IMR-90 (cell line): Measurements from ENCODE around the gene GRAMD2A. TPM values are rescaled to one million over a fixed set of nuclear protein-coding genes. Genes with fewer than 3 reads are reported as not detected.

Source experiments
- ATAC-seq: fragments of 200-7000 bp; cut with Tn5 transposase; 2 replicates; pipeline ENCODE4 v1.9.1; 2020; ENCODE audit warnings: low read depth, mild to moderate bottlenecking, moderate library complexity
- BruUV-seq: library from RNA; stranded (reverse); fragments of 400-500 nt; replicated peaks from 2 replicates; lab custom pipeline; 2021; lab: Mats Ljungman, UMichigan
- CTCF ChIA-PET: fragments of 300-600 bp; formaldehyde crosslinking; extraction: SDS; loops from one replicate; lab custom pipeline; 2021; ENCODE audit warnings: antibody characterized with exemption; lab: Yijun Ruan, JAX
- POLR2A ChIA-PET: fragments of 300-600 bp; sonication (Branson Sonifier 250); formaldehyde crosslinking; loops from one replicate; lab custom pipeline; 2022; ENCODE audit warnings: antibody characterized with exemption; ENCODE audit not compliant: unreplicated experiment; lab: Charles Lee
- DNase-seq: peaks from one replicate; pipeline ENCODE4 v3.0.0; 2013
- H2AFZ ChIP-seq: replicated peaks from 2 replicates; pipeline ENCODE3; 2013; ENCODE audit warnings: low read length, mild to moderate bottlenecking; ENCODE audit not compliant: poor library complexity
- H2AK5ac ChIP-seq: 2 replicates; pipeline ENCODE4 v1.6.1; 2013; ENCODE audit warnings: low read depth, low read length, inconsistent platforms
- H2AK9ac ChIP-seq: replicated peaks from 2 replicates; pipeline ENCODE3; 2013; ENCODE audit warnings: mild to moderate bottlenecking, low read depth, low read length, moderate library complexity; ENCODE audit not compliant: poor library complexity
- H2BK120ac ChIP-seq: 2 replicates; pipeline ENCODE4 v1.6.1; 2013; ENCODE audit warnings: low read depth, low read length, inconsistent platforms
- H2BK15ac ChIP-seq: 3 replicates; pipeline ENCODE4 v1.6.1; 2013; ENCODE audit warnings: low read depth, low read length, inconsistent platforms
- H2BK20ac ChIP-seq: 2 replicates; pipeline ENCODE4 v1.6.1; 2013; ENCODE audit warnings: low read depth, mild to moderate bottlenecking, inconsistent platforms, low read length, moderate library complexity
- H2BK5ac ChIP-seq: 2 replicates; pipeline ENCODE4 v1.6.1; 2013; ENCODE audit warnings: mild to moderate bottlenecking, low read depth, low read length, inconsistent platforms; ENCODE audit not compliant: poor library complexity, severe bottlenecking
- H3K14ac ChIP-seq: replicated peaks from 2 replicates; pipeline ENCODE4 v1.6.1; 2013; ENCODE audit warnings: low read depth, low read length, inconsistent platforms
- H3K18ac ChIP-seq: 2 replicates; pipeline ENCODE4 v1.6.1; 2013; ENCODE audit warnings: low read depth, low read length, control low read depth
- H3K23ac ChIP-seq: 2 replicates; pipeline ENCODE4 v1.6.1; 2013; ENCODE audit warnings: low read depth, low read length, inconsistent platforms
- H3K27ac ChIP-seq: 2 replicates; pipeline ENCODE4 v1.5.1; 2013; ENCODE audit warnings: mild to moderate bottlenecking, control low read depth, low read length; ENCODE audit not compliant: insufficient read depth
- H3K27me3 ChIP-seq: 2 replicates; pipeline ENCODE4 v1.6.1; 2013; ENCODE audit warnings: low read length; ENCODE audit not compliant: control insufficient read depth, insufficient read depth
- H3K36me3 ChIP-seq: 2 replicates; pipeline ENCODE4 v1.6.1; 2013; ENCODE audit warnings: low read length, mixed read lengths; ENCODE audit not compliant: control insufficient read depth, insufficient read depth
- H3K4ac ChIP-seq: 2 replicates; pipeline ENCODE4 v1.6.1; 2013; ENCODE audit warnings: low read depth, low read length, inconsistent platforms
- H3K4me1 ChIP-seq: 2 replicates; pipeline ENCODE4 v1.6.1; 2013; ENCODE audit warnings: low read length, mixed read lengths; ENCODE audit not compliant: control insufficient read depth, insufficient read depth
- H3K4me2 ChIP-seq: 2 replicates; pipeline ENCODE4 v1.6.1; 2013; ENCODE audit warnings: low read depth, mild to moderate bottlenecking, control low read depth, low read length, moderate library complexity
- H3K4me3 ChIP-seq: 2 replicates; pipeline ENCODE4 v1.5.1; 2013; ENCODE audit warnings: low read depth, mild to moderate bottlenecking, control low read depth, low read length, moderate library complexity; ENCODE audit not compliant: insufficient read depth
- H3K56ac ChIP-seq: 2 replicates; pipeline ENCODE4 v1.6.1; 2013; ENCODE audit warnings: low read length, inconsistent platforms; ENCODE audit not compliant: insufficient read depth; ENCODE audit errors: extremely low read depth
- H3K79me1 ChIP-seq, 2 experiments: 2 replicates each; pipeline ENCODE4 v1.6.1; 2013; ENCODE audit warnings: low read length in 2 of 2, inconsistent platforms in 1 of 2, low read depth in 1 of 2
- H3K9ac ChIP-seq: 2 replicates; pipeline ENCODE4 v1.6.1; 2013; ENCODE audit warnings: low read depth, low read length, control low read depth
- H3K9me1 ChIP-seq: 2 replicates; pipeline ENCODE4 v1.6.1; 2013; ENCODE audit warnings: low read length, inconsistent platforms; ENCODE audit not compliant: insufficient read depth
- H3K9me3 ChIP-seq: 2 replicates; pipeline ENCODE4 v1.6.1; 2013; ENCODE audit warnings: low read length; ENCODE audit not compliant: control insufficient read depth, insufficient read depth
- H4K20me1 ChIP-seq: 2 replicates; pipeline ENCODE4 v1.6.1; 2013; ENCODE audit warnings: low read length, inconsistent platforms; ENCODE audit not compliant: insufficient read depth
- H4K5ac ChIP-seq: 2 replicates; pipeline ENCODE4 v1.6.1; 2013; ENCODE audit warnings: mild to moderate bottlenecking, low read depth, low read length, control low read depth
- H4K8ac ChIP-seq, 2 experiments: 2 replicates each; pipeline ENCODE4 v1.6.1; 2013; ENCODE audit warnings: low read depth in 2 of 2, low read length in 2 of 2, control low read depth in 1 of 2, inconsistent platforms in 1 of 2
- H4K91ac ChIP-seq: 2 replicates; pipeline ENCODE4 v1.6.1; 2013; ENCODE audit warnings: low read depth, low read length, inconsistent platforms; ENCODE audit not compliant: insufficient read depth
- BHLHE40 ChIP-seq: fragments of 150-350 bp; IDR thresholded peaks from 2 replicates; pipeline ENCODE4 v1.6.1; 2016; ENCODE audit warnings: mild to moderate bottlenecking, low read depth, low read length
- CEBPB ChIP-seq: IDR thresholded peaks from 2 replicates; pipeline ENCODE4 v1.6.1; 2012; ENCODE audit warnings: low read depth, low read length, improper control_type of control experiment
- CHD1 ChIP-seq: IDR thresholded peaks from 2 replicates; pipeline ENCODE4 v1.6.1; 2012; ENCODE audit warnings: low read depth, low read length, improper control_type of control experiment
- FOS ChIP-seq: fragments of 150-350 bp; IDR thresholded peaks from 2 replicates; pipeline ENCODE4 v1.6.1; 2016; ENCODE audit warnings: low read depth, low read length
- MAFK ChIP-seq: IDR thresholded peaks from 2 replicates; pipeline ENCODE4 v1.6.1; 2012; ENCODE audit warnings: low read depth, low read length, improper control_type of control experiment
- MAZ ChIP-seq: IDR thresholded peaks from 2 replicates; pipeline ENCODE4 v1.6.1; 2012; ENCODE audit warnings: low read depth, mild to moderate bottlenecking, low read length, improper control_type of control experiment, moderate library complexity, borderline replicate concordance
- MXI1 ChIP-seq: IDR thresholded peaks from 2 replicates; pipeline ENCODE4 v1.6.1; 2012; ENCODE audit warnings: low read depth, mild to moderate bottlenecking, low read length, moderate library complexity, borderline replicate concordance
- NFE2L2 ChIP-seq: fragments of 150-350 bp; IDR thresholded peaks from 2 replicates; pipeline ENCODE4 v1.6.1; 2016; ENCODE audit warnings: low read depth, mild to moderate bottlenecking, low read length
- POLR2A ChIP-seq: IDR thresholded peaks from 2 replicates; pipeline ENCODE4 v1.6.1; 2012; ENCODE audit warnings: mild to moderate bottlenecking, low read depth, low read length
- RAD21 ChIP-seq: IDR thresholded peaks from 2 replicates; pipeline ENCODE4 v1.6.1; 2012; ENCODE audit warnings: low read length, improper control_type of control experiment
- RCOR1 ChIP-seq: IDR thresholded peaks from 2 replicates; pipeline ENCODE4 v1.6.1; 2012; ENCODE audit warnings: mild to moderate bottlenecking, low read length, improper control_type of control experiment; ENCODE audit not compliant: insufficient replicate concordance
- RFX5 ChIP-seq: IDR thresholded peaks from 2 replicates; pipeline ENCODE4 v1.8.0; 2012; ENCODE audit warnings: low read depth, mild to moderate bottlenecking, low read length, moderate library complexity
- SMC3 ChIP-seq: fragments of 150-350 bp; IDR thresholded peaks from 2 replicates; pipeline ENCODE4 v1.6.1; 2016; ENCODE audit warnings: low read depth, mild to moderate bottlenecking, antibody characterized with exemption, low read length, moderate library complexity
- WGBS, 2 experiments: methylation state at CpG; one replicate each; pipeline versions ENCODE4 v1.1.5 to v1.1.7; 2013; ENCODE audit warnings: missing lambda C conversion rate in 2 of 2; ENCODE audit not compliant: insufficient read length in 1 of 2; ENCODE audit errors: extremely low coverage in 2 of 2; 5-methylcytosine and 5-hydroxymethylcytosine counted together
- dilution Hi-C: fragments of 300-500 bp; cut with HindIII; formaldehyde crosslinking; loops from one replicate; pipeline ENCODE4 v1.14.3; 2018; ENCODE audit warnings: low sequenced_read_pairs; ENCODE audit not compliant: unreplicated experiment
- in situ Hi-C: fragments of 300-500 bp; cut with MboI; formaldehyde crosslinking; loops from 3 replicates; pipeline ENCODE4 v1.14.3; 2019; ENCODE audit warnings: low sequenced_read_pairs, inconsistent platforms, mixed read lengths
- intact Hi-C: fragments of 100-400 bp; cut with micrococcal nuclease; formaldehyde crosslinking; loops from 2 replicates; pipeline ENCODE4 v1.10.0; 2022
- polyA plus RNA-seq, 3 experiments: library from polyadenylated mRNA; depleted of rRNA; stranded (reverse); fragments of >200 nt; gene quantifications; 2 replicates each; pipeline ENCODE4 v1.2.3, GENCODE V29; 2012; ENCODE audit warnings: low replicate concordance in 1 of 3
- total RNA-seq: library from RNA; depleted of rRNA; stranded (reverse); fragments of >200 nt; gene quantifications from 2 replicates; pipeline ENCODE4 v1.2.3, GENCODE V29; 2012
- TF ChIP-seq, protein P1 (sequence below): conservative IDR thresholded peaks from 2 replicates; pipeline ENCODE4 v1.5.1; 2012; ENCODE audit warnings: mild to moderate bottlenecking, low read depth, low read length, improper control_type of control experiment
- TF ChIP-seq, protein P2 (sequence below): fragments of 150-350 bp; IDR thresholded peaks from 2 replicates; pipeline ENCODE4 v1.6.1; 2016; ENCODE audit warnings: low read depth, mild to moderate bottlenecking, low read length, moderate library complexity, borderline replicate concordance
- TF ChIP-seq, protein P3 (sequence below): fragments of 150-350 bp; IDR thresholded peaks from 2 replicates; pipeline ENCODE4 v1.6.1; 2017; ENCODE audit warnings: mild to moderate bottlenecking, antibody characterized with exemption, low read length, low read depth

GRAMD2A gene
- total and polyA plus RNA-seq, 2 of the 4 experiments (the other 2 are of a cell fraction), result 0.14 to 0.18 TPM

DNA sequence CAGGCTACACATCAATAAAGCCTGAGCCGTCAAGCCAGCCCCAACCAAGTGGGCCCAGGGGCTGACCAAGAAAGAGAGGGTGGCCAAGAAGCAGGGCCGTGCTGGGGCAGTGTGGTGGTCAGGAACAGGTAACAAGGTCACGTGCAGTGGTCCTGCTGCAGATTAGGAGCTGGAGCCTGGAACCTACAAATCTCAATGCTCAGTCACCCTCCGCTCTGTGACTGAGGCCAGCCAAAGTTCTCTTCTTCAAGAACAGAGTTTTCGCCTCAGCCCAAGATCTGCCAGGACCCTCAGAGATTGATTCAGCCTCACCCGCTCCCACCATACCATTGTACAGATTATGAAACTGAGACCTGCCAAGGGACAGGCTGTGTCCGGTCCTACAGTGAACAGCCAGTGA is 26.9 kb downstream of the GRAMD2A start:
- H3K4me1 ChIP-seq, result peaks cover 12% of the 10 kb centered on the region
- in situ Hi-C loops (no loop called here), intact Hi-C loops (no loop called here), dilution Hi-C loops (no loop called here)
- no peaks in the 10 kb centered on the region for H3K9me3 ChIP-seq
- H4K8ac ChIP-seq, result no peak overlapping the region
- H4K5ac ChIP-seq, result no peak overlapping the region
- no peak overlapping the region for H3K18ac ChIP-seq
- H2AK5ac ChIP-seq, result no peak overlapping the region
- ATAC-seq, result no peak
- H2AFZ ChIP-seq, result no peak overlapping the region
- H3K36me3 ChIP-seq, result no peaks in the 10 kb centered on the region
- no peak overlapping the region for H2BK20ac ChIP-seq
- no peak overlapping the region for H3K9ac ChIP-seq
- H3K23ac ChIP-seq, result no peak overlapping the region
- H3K4me2 ChIP-seq, result no peak overlapping the region
- peaks cover 75% of the 10 kb centered on the region for H3K27me3 ChIP-seq
- no peak overlapping the region for H3K27ac ChIP-seq
- H3K14ac ChIP-seq, result no peak overlapping the region
- no peak overlapping the region for H3K4me3 ChIP-seq
- ChIA-PET POLR2A (no interaction called here), CTCF (no interaction called here)
- H2BK120ac ChIP-seq, result no peak overlapping the region
- H4K20me1 ChIP-seq, result no peaks in the 10 kb centered on the region
- DNase-seq, result no peak
- H3K4ac ChIP-seq, result no peak overlapping the region
- H2BK5ac ChIP-seq, result no peak overlapping the region
- no peak overlapping the region for H2BK15ac ChIP-seq
- no TSS peak for BruUV-seq
- no peak overlapping the region for H2AK9ac ChIP-seq
- 90% methylated on average over 2 of the region's 7 CpGs; no CpG with 5 or more reads in 1 of the 2 experiments for WGBS, 2 experiments
- no peaks in the 10 kb centered on the region; the same call in none of the 2 replicates for H3K9me1 ChIP-seq
- H4K91ac ChIP-seq, result no peak overlapping the region
- no peak for TF ChIP-seq FOS
- no peak for TF ChIP-seq CEBPB
- no peak for TF ChIP-seq RFX5
- TF ChIP-seq RAD21, result no peak
- TF ChIP-seq NFE2L2, result no peak
- TF ChIP-seq BHLHE40, result no peak
- no peak for TF ChIP-seq CHD1
- no peak for TF ChIP-seq MAZ
- TF ChIP-seq, protein P1, sequence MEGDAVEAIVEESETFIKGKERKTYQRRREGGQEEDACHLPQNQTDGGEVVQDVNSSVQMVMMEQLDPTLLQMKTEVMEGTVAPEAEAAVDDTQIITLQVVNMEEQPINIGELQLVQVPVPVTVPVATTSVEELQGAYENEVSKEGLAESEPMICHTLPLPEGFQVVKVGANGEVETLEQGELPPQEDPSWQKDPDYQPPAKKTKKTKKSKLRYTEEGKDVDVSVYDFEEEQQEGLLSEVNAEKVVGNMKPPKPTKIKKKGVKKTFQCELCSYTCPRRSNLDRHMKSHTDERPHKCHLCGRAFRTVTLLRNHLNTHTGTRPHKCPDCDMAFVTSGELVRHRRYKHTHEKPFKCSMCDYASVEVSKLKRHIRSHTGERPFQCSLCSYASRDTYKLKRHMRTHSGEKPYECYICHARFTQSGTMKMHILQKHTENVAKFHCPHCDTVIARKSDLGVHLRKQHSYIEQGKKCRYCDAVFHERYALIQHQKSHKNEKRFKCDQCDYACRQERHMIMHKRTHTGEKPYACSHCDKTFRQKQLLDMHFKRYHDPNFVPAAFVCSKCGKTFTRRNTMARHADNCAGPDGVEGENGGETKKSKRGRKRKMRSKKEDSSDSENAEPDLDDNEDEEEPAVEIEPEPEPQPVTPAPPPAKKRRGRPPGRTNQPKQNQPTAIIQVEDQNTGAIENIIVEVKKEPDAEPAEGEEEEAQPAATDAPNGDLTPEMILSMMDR, result no peak
- no peak for TF ChIP-seq POLR2A
- TF ChIP-seq RCOR1, result no peak
- no peak for TF ChIP-seq MXI1
- TF ChIP-seq, protein P2, sequence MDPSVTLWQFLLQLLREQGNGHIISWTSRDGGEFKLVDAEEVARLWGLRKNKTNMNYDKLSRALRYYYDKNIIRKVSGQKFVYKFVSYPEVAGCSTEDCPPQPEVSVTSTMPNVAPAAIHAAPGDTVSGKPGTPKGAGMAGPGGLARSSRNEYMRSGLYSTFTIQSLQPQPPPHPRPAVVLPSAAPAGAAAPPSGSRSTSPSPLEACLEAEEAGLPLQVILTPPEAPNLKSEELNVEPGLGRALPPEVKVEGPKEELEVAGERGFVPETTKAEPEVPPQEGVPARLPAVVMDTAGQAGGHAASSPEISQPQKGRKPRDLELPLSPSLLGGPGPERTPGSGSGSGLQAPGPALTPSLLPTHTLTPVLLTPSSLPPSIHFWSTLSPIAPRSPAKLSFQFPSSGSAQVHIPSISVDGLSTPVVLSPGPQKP, result no peak
- no peak for TF ChIP-seq MAFK
- TF ChIP-seq, protein P3, sequence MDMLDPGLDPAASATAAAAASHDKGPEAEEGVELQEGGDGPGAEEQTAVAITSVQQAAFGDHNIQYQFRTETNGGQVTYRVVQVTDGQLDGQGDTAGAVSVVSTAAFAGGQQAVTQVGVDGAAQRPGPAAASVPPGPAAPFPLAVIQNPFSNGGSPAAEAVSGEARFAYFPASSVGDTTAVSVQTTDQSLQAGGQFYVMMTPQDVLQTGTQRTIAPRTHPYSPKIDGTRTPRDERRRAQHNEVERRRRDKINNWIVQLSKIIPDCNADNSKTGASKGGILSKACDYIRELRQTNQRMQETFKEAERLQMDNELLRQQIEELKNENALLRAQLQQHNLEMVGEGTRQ, result no peak
- TF ChIP-seq SMC3, result no peak
- no peak overlapping the region for H3K56ac ChIP-seq
- no peaks in the 10 kb centered on the region for H3K79me1 ChIP-seq
